Measurements from ENCODE around the gene SAFB2. TPM values are rescaled to one million over a fixed set of nuclear protein-coding genes. Genes with fewer than 3 reads are reported as not detected.

SAFB2 gene
- total RNA-seq, 1 donor from 2014 or later, result 49.4 TPM

- no peak for ATAC-seq
- DNase-seq (ENCODE audit: low spot score), result no peak
Measured at GRCh38 chr19:5585461-5586299, 36.9 kb downstream of the SAFB2 start.

GRCh38 chr19:5580161-5580571, 42.4 kb downstream of the SAFB2 start:
- no peak for ATAC-seq
- no peak for DNase-seq (ENCODE audit: low spot score)

GRCh38 chr19:5579697-5580096, 42.9 kb downstream of the SAFB2 start:
- DNase-seq (ENCODE audit: low spot score) (no peak), ATAC-seq (no peak)

GRCh38 chr19:5579286-5579685, 43.3 kb downstream of the SAFB2 start:
- ATAC-seq (no peak), DNase-seq (ENCODE audit: low spot score) (no peak)

GRCh38 chr19:5578097-5578846, 44.3 kb downstream of the SAFB2 start:
- DNase-seq (ENCODE audit: low spot score), result peak; percentile 66
- ATAC-seq, result peak; percentile 93

GRCh38 chr19:5575590-5575989, 47.0 kb downstream of the SAFB2 start:
- ATAC-seq (no peak), DNase-seq (ENCODE audit: low spot score) (no peak)

GRCh38 chr19:5572556-5573286, 49.9 kb downstream of the SAFB2 start:
- DNase-seq (ENCODE audit: low spot score) (no peak), ATAC-seq (peak; percentile 62)

GRCh38 chr19:5571777-5572176, 50.8 kb downstream of the SAFB2 start:
- DNase-seq (ENCODE audit: low spot score) (no peak), ATAC-seq (no peak)

GRCh38 chr19:5567970-5568407, 54.6 kb downstream of the SAFB2 start:
- ATAC-seq (no peak), DNase-seq (ENCODE audit: low spot score) (no peak)

GRCh38 chr19:5567360-5567969, 55.1 kb downstream of the SAFB2 start, which contains the start of gene TINCR:
Gene TINCR (minus strand): TSS chr19:5567953.
- DNase-seq (ENCODE audit: low spot score) (no peak), ATAC-seq (peak; percentile 19)

GRCh38 chr19:5564930-5565329, 57.6 kb downstream of the SAFB2 start:
- DNase-seq (ENCODE audit: low spot score) (no peak), ATAC-seq (no peak)

- ATAC-seq, result no peak
- no peak for DNase-seq (ENCODE audit: low spot score)
Measured at GRCh38 chr19:5563935-5564612, 58.5 kb downstream of the SAFB2 start.

- DNase-seq (ENCODE audit: low spot score), result no peak
- no peak for ATAC-seq
Measured at GRCh38 chr19:5563008-5563431, 59.6 kb downstream of the SAFB2 start.

- no peak for ATAC-seq
- DNase-seq (ENCODE audit: low spot score), result no peak
Measured at GRCh38 chr19:5562280-5562679, 60.3 kb downstream of the SAFB2 start.

GRCh38 chr19:5561559-5561958, 61.0 kb downstream of the SAFB2 start:
- DNase-seq (ENCODE audit: low spot score) (no peak), ATAC-seq (no peak)

GRCh38 chr19:5560156-5560555, 62.4 kb downstream of the SAFB2 start:
- no peak for ATAC-seq
- no peak for DNase-seq (ENCODE audit: low spot score)

GRCh38 chr19:5559804-5560133, 62.8 kb downstream of the SAFB2 start:
- ATAC-seq (no peak), DNase-seq (ENCODE audit: low spot score) (no peak)

GRCh38 chr19:5558101-5558621, 64.4 kb downstream of the SAFB2 start:
- no peak for DNase-seq (ENCODE audit: low spot score)
- no peak for ATAC-seq

- ATAC-seq (no peak), DNase-seq (ENCODE audit: low spot score) (no peak)
Measured at GRCh38 chr19:5557691-5558090, 64.9 kb downstream of the SAFB2 start.

GRCh38 chr19:5554828-5555227, 67.7 kb downstream of the SAFB2 start:
- ATAC-seq (no peak), DNase-seq (ENCODE audit: low spot score) (no peak)
